Activated CD4-positive, alpha-beta T cell treated with anti-CD3 and anti-CD28 coated beads, Interleukin-2, amount 10 ng/mL, durations not matched to agents 7 days and 5 days (primary cell): ENCODE measurements around the gene TFF3. TPM values are rescaled to one million over a fixed set of nuclear protein-coding genes. Genes with fewer than 3 reads are reported as not detected.
A peak's percentile ranks its signal among the peaks of the same experiment; 100 is the strongest.

Experiments
- CTCF ChIA-PET: fragments of 350-600 bp; sonication (Branson Sonifier 250); formaldehyde crosslinking; loops from one replicate; lab custom pipeline; 2021; ENCODE audit warnings: antibody characterized with exemption; lab: Charles Lee
- POLR2A ChIA-PET: fragments of 350-600 bp; sonication (Branson Sonifier 250); formaldehyde crosslinking; loops from one replicate; lab custom pipeline; 2021; ENCODE audit warnings: antibody characterized with exemption; lab: Charles Lee
- DNase-seq: peaks from one replicate; pipeline ENCODE4 v3.0.0-alpha.2; 2020
- H3K27ac Mint-ChIP-seq: one replicate; pipeline ENCODE4 v1.8.0; 2021; ENCODE audit warnings: mild to moderate bottlenecking, moderate library complexity, mixed read lengths
- H3K27me3 Mint-ChIP-seq: one replicate; pipeline ENCODE4 v1.8.0; 2021; ENCODE audit warnings: mixed read lengths
- H3K36me3 Mint-ChIP-seq: one replicate; pipeline ENCODE4 v1.8.0; 2021; ENCODE audit warnings: low read depth, mixed read lengths
- H3K4me1 Mint-ChIP-seq: one replicate; pipeline ENCODE4 v1.8.0; 2021; ENCODE audit warnings: mixed read lengths
- H3K4me3 Mint-ChIP-seq: one replicate; pipeline ENCODE4 v1.8.0; 2021; ENCODE audit warnings: mild to moderate bottlenecking, moderate library complexity, mixed read lengths
- H3K9me3 Mint-ChIP-seq: one replicate; pipeline ENCODE4 v1.8.0; 2021; ENCODE audit warnings: mixed read lengths
- total RNA-seq, 2 experiments: library from RNA; stranded (reverse); gene quantifications; one replicate each; pipeline ENCODE4 v1.2.3, GENCODE V29; 2021

TFF3 gene
- total RNA-seq, 2 experiments from 2014 or later = not detected

DNA sequence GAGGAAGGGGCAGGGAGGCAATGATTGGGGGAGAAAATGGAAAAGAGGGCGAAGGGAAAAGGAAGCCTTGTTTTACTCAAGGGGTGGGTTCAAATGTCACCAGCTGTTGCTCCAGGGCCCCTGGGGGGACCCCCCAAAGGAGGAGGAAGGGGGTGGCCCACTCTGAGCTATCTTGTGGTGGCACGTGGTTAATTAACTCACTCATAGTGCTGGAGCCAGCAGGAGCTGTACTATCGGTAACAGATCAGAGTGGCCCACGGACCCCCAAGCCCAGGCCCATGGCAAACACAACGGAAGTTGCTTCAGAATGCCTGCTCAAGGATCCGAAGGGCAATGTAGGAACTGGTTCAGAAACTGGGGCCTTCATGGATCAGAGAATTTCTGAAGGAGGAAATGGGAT lies 28.3 kb upstream of the TFF3 start:
- no peaks in the 10 kb centered on the region for H3K27me3 Mint-ChIP-seq
- ChIA-PET CTCF (no interaction called here), POLR2A (no interaction called here)
- DNase-seq = no peak
- no peak overlapping the region for H3K4me3 Mint-ChIP-seq
- H3K4me1 Mint-ChIP-seq = peaks cover 2% of the 10 kb centered on the region
- H3K27ac Mint-ChIP-seq = no peak overlapping the region
- no peaks in the 10 kb centered on the region for H3K9me3 Mint-ChIP-seq
- H3K36me3 Mint-ChIP-seq = no peaks in the 10 kb centered on the region

DNA sequence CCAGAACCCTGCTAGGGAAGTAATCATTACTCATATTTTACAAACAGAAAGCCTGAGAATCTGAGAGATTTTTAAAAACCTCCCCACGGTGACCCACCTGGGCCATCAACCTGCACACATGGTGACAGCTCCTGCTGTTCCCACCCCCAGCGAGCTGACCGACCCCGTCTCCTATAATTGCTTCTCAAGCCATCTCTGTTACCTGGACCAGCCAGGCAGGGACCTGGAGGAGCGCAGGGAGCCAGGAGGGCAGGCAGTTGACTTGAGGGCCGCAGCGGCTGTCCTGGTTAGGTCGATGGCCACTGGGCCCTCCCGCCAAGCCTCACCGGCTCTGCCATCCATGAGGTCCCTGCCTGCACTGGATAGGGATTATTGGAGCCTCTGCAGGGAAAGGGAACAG lies 27.9 kb upstream of the TFF3 start:
- CTCF ChIA-PET = interaction anchor here (1.0 to 1.1 kb wide), 2 partner anchors 10 to 107 kb away, joined by 3 read pairs; no protein-coding TSS in a partner anchor
- Mint-ChIP-seq H3K36me3 (no peaks in the 10 kb centered on the region), H3K4me3 (no peak overlapping the region), H3K27ac (no peak overlapping the region), H3K4me1 (peaks cover 5% of the 10 kb centered on the region), H3K27me3 (no peaks in the 10 kb centered on the region), H3K9me3 (no peaks in the 10 kb centered on the region)
- DNase-seq = no peak
- POLR2A ChIA-PET = interaction anchor here (0.6 kb wide), 1 partner anchor 172 kb away, joined by 3 read pairs; no protein-coding TSS in a partner anchor

DNA sequence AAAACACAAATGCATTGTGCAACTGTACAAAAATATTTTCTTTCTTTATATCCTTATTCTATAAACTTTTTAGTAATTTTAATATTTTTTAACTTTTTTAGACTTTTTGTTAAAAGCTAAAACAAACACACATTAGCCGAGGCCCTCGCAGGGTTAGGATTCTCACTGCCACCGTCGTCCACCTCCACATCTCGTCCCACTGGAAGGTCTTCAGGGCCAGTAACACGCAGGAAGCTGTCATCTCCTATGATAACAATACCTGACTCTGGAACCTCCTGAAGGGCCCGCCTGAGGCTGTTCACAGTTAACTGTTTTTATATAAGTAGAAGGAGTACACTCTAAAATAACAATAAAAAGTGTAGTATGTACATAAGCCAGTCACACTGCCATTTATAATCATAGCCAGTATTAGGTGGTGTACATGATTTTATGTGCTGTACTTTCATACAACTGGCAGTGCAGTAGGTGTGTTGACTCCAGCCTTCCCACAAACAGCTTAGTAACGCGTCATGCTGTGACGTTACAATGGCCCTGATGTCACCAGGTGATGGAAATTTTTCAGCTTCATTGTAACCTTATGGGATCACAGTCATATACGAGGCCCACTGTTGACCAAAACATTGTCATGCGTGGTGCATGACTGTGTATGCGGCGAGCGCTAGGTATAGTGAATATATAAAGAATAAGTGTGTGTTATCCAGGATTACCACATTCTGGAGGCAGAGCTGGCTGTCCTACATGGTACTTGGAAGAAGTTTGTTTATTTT lies 26.8 kb upstream of the TFF3 start:
- ChIA-PET CTCF (interaction anchor here (0.6 to 1.1 kb wide), 5 partner anchors 11 to 109 kb away, joined by 3 read pairs; no protein-coding TSS in a partner anchor), POLR2A (no interaction called here)
- Mint-ChIP-seq H3K4me1 (peaks cover 12% of the 10 kb centered on the region), H3K27ac (no peak overlapping the region), H3K9me3 (no peaks in the 10 kb centered on the region), H3K4me3 (no peak overlapping the region), H3K27me3 (peaks cover 7% of the 10 kb centered on the region), H3K36me3 (no peaks in the 10 kb centered on the region)
- no peak for DNase-seq

DNA sequence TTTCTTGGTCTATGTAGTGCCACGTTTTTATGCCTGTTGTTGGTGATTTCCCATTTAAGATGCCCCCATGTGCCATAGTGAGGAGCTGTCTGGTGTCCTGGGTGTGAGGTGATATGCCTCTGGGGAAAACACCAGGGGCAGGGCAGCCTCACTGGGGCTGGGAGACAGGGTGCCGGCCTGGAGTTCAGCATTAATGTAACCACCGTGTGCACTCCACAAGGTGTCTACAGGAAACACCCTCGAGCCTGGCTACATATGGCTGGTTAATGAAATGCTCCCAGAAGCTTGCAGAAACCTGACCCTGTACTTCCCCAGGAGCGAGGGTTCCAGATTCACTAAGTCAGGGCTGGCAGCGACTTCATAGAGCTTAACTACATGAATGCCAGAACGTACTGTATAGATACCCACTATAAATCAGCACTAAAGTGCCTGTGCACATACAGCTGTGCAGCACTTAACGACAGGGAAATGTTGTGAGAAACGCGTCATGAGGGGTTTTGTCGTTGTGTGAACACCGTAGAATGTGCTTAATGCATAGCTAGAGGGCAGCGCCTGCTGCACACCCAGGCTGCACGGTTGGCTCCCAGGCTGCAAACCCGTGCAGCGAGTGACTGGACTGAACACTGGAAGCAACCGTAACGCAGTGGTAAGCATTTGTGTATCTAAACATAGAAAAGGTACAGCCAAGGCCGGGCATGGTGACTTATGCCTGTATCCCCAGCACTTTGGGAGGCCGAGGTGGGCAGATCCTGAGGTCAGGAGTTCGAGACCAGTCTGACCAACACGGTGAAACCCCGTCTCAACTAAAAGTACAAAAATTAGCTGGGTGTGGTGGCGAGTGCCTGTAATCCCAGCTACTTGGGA lies 25.2 kb upstream of the TFF3 start:
- ChIA-PET CTCF (interaction anchor here (0.6 to 1.3 kb wide), 4 partner anchors 41 to 529 kb away, joined by 3 read pairs; no protein-coding TSS in a partner anchor), POLR2A (no interaction called here)
- Mint-ChIP-seq H3K27me3 (peaks cover 16% of the 10 kb centered on the region), H3K4me1 (peaks cover 12% of the 10 kb centered on the region), H3K27ac (no peak overlapping the region), H3K36me3 (no peaks in the 10 kb centered on the region), H3K9me3 (no peaks in the 10 kb centered on the region), H3K4me3 (no peak overlapping the region)
- DNase-seq = no peak

- ChIA-PET POLR2A (interaction anchor here (0.7 kb wide), 1 partner anchor 65 kb away, joined by 3 read pairs; the partner anchor contains the start of gene UBASH3A), CTCF (interaction anchor here (0.7 to 1.7 kb wide), 11 partner anchors 11 to 198 kb away, joined by 3 to 5 read pairs (median 3); partner anchors contain the start of gene UBASH3A)
- no peak for DNase-seq
- Mint-ChIP-seq H3K36me3 (no peaks in the 10 kb centered on the region), H3K4me3 (no peak overlapping the region), H3K4me1 (peaks cover 12% of the 10 kb centered on the region), H3K9me3 (no peaks in the 10 kb centered on the region), H3K27ac (no peak overlapping the region), H3K27me3 (peaks cover 16% of the 10 kb centered on the region)
Measured at GRCh38 chr21:42338729-42339715, 23.8 kb upstream of the TFF3 start.

- H3K9me3 Mint-ChIP-seq = no peaks in the 10 kb centered on the region
- POLR2A ChIA-PET = interaction anchor here (0.6 kb wide), 1 partner anchor 67 kb away, joined by 6 read pairs; no protein-coding TSS in a partner anchor
- CTCF ChIA-PET = interaction anchor here (0.7 to 1.7 kb wide), 12 partner anchors 10 to 198 kb away, joined by 3 to 5 read pairs (median 4); partner anchors contain the start of gene UBASH3A
- H3K27ac Mint-ChIP-seq = no peak overlapping the region
- peaks cover 16% of the 10 kb centered on the region for H3K27me3 Mint-ChIP-seq
- H3K4me3 Mint-ChIP-seq = no peak overlapping the region
- peak; percentile 86 for DNase-seq
- H3K36me3 Mint-ChIP-seq = no peaks in the 10 kb centered on the region
- H3K4me1 Mint-ChIP-seq = peaks cover 12% of the 10 kb centered on the region
Measured at GRCh38 chr21:42337830-42338728, 22.9 kb upstream of the TFF3 start.

DNA sequence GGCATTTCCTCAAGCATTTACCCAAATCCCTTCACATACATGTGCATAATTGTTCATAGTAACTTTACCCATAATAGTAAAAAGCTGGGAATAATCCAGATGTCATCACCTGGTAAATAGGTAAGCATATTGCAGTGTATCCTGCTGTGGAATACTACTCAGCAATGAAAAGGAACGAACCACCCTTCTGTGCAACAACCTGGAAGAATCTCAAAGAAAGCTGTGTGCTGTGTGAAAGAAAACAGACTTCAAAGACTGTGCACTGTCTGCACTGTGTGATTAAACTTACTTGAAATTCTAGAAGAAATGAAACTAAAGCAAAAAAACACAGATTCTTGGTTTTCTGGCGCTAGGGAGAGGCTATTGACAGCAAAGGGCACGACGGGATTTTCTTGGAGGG lies 22.1 kb upstream of the TFF3 start:
- ChIA-PET CTCF (interaction anchor here (1.1 to 1.7 kb wide), 5 partner anchors 27 to 131 kb away, joined by 3 to 5 read pairs (median 4); partner anchors contain the start of gene UBASH3A), POLR2A (no interaction called here)
- H3K36me3 Mint-ChIP-seq = no peaks in the 10 kb centered on the region
- peaks cover 22% of the 10 kb centered on the region for H3K27me3 Mint-ChIP-seq
- peaks cover 12% of the 10 kb centered on the region for H3K4me1 Mint-ChIP-seq
- H3K27ac Mint-ChIP-seq = no peak overlapping the region
- no peak overlapping the region for H3K4me3 Mint-ChIP-seq
- H3K9me3 Mint-ChIP-seq = peaks cover 2% of the 10 kb centered on the region
- no peak for DNase-seq

DNA sequence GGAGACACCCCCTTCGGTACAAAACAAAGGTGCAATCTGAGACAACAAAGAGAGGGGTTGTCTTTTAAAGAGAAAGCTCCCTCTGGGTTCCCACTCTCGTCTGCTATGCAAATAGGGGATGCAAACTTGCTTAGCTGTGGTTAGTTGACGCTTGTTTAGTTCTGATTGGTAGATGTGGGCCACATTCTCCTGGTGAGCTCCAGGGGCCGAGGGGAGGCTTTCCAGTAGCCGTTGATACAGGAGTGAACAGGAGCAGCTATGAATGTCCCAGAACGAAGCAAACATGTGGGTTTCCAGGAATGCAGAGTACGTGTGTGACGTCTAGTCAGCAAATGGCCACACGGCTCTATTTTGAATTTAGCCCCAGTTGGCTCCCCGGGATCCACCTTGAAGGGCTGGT lies 20.8 kb upstream of the TFF3 start:
- no peak overlapping the region for H3K4me3 Mint-ChIP-seq
- peaks cover 7% of the 10 kb centered on the region for H3K9me3 Mint-ChIP-seq
- CTCF ChIA-PET = no interaction called here
- no peak overlapping the region for H3K27ac Mint-ChIP-seq
- no peak for DNase-seq
- H3K36me3 Mint-ChIP-seq = no peaks in the 10 kb centered on the region
- H3K27me3 Mint-ChIP-seq = peaks cover 27% of the 10 kb centered on the region
- POLR2A ChIA-PET = interaction anchor here (0.6 kb wide), 1 partner anchor 192 kb away, joined by 3 read pairs; no protein-coding TSS in a partner anchor
- H3K4me1 Mint-ChIP-seq = peaks cover 12% of the 10 kb centered on the region

DNA sequence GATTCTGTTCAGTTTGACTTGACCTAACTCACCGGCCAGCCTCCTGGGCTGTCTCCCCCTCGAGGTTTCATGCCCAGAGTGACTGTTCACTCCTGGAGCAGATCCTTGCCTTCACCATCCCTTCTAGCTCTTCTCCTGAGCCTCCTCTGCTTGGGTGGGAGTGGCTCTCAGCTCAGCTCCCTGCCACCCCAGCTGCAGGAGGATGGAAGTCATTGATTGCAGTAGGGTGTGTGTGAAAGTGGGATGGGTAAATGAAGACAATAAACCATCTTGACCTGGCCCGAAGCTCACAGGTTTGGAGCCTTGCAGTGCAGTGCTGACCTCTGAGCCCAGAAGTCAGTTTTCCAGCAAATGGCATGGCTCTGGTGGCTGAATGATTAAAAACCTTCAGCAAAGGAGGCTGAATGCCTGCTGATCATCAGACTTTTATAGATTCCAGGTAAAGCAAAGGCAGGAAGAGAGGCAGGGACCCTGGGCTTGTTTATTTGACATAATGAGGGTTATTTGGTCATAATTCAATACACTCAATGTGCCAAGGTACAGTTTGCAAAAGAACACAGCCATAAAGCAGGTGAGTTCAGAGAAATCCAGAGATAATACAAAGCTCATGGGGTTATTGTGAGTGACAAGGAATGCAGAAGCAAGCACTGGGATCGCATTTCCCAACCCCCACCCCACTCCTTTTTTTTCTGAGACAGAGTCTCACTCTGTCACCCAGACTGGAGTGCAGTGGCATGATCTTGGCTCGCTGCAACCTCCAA lies 17.5 kb upstream of the TFF3 start:
- DNase-seq = no peak
- Mint-ChIP-seq H3K4me1 (peaks cover 3% of the 10 kb centered on the region), H3K27me3 (peaks cover 37% of the 10 kb centered on the region), H3K4me3 (no peak overlapping the region), H3K27ac (no peak overlapping the region), H3K9me3 (peaks cover 7% of the 10 kb centered on the region), H3K36me3 (no peaks in the 10 kb centered on the region)
- ChIA-PET POLR2A (no interaction called here), CTCF (interaction anchor here (1.1 kb wide), 1 partner anchor 100 kb away, joined by 4 read pairs; no protein-coding TSS in a partner anchor)

GRCh38 chr21:42331660-42332059 lies 16.5 kb upstream of the TFF3 start:
- peaks cover 7% of the 10 kb centered on the region for H3K9me3 Mint-ChIP-seq
- ChIA-PET CTCF (no interaction called here), POLR2A (no interaction called here)
- H3K4me3 Mint-ChIP-seq = no peak overlapping the region
- no peak for DNase-seq
- no peak overlapping the region for H3K27ac Mint-ChIP-seq
- H3K36me3 Mint-ChIP-seq = no peaks in the 10 kb centered on the region
- H3K4me1 Mint-ChIP-seq = no peaks in the 10 kb centered on the region
- peaks cover 29% of the 10 kb centered on the region for H3K27me3 Mint-ChIP-seq
